HepG2 (cell line): ENCODE data around the gene SYMPK. TPM values are rescaled to one million over a fixed set of nuclear protein-coding genes. Genes with fewer than 3 reads are reported as not detected.

Source experiments
- ATAC-seq: fragments of 200-7000 bp; cut with Tn5 transposase; 3 replicates; pipeline ENCODE4 v1.9.1; 2020; ENCODE audit warnings: mild to moderate bottlenecking, moderate library complexity
- BruUV-seq: library from RNA; stranded (reverse); fragments of 400-500 nt; replicated peaks from 2 replicates; lab custom pipeline; 2021; lab: Mats Ljungman, UMichigan
- CTCF ChIA-PET: fragments of 300-600 bp; formaldehyde crosslinking; extraction: SDS; loops from one replicate; lab custom pipeline; 2021; ENCODE audit warnings: low total read pairs, inconsistent platforms, low intra/inter-chr PET ratio; lab: Yijun Ruan, JAX
- POLR2A ChIA-PET: fragments of 350-600 bp; sonication (Branson Sonifier 250); formaldehyde crosslinking; loops from one replicate; lab custom pipeline; 2020; ENCODE audit warnings: antibody characterized with exemption, inconsistent platforms; lab: Yijun Ruan, JAX
- DNase-seq: peaks from one replicate; pipeline ENCODE4 v3.0.0-alpha.2; 2015; ENCODE audit warnings: low spot score
- FAIRE-seq: peaks from 3 replicates; lab custom pipeline; 2011; peaks lifted over from hg19 to GRCh38; lab: Jason Lieb, UNC
- H2AFZ ChIP-seq: one replicate; pipeline ENCODE4 v1.6.1; 2011; ENCODE audit warnings: low read length, inconsistent platforms
- H3K27ac ChIP-seq: fragments of 300-600 bp; 3 replicates; pipeline ENCODE4 v1.8.0; 2011; ENCODE audit warnings: mixed run types, mild to moderate bottlenecking, mixed read lengths, low read length, inconsistent platforms; ENCODE audit not compliant: insufficient read depth; ENCODE audit errors: extremely low read length
- H3K27me3 ChIP-seq, 2 experiments: fragments of 200-600 bp in 1 of 2; 2 replicates in 1 of 2; 3 replicates in 1 of 2; pipeline versions ENCODE4 v1.6.0 to v1.8.0; 2011; ENCODE audit warnings: low read length in 2 of 2, mild to moderate bottlenecking in 2 of 2, moderate library complexity in 2 of 2, inconsistent platforms in 1 of 2; ENCODE audit not compliant: insufficient read depth in 2 of 2, control insufficient read depth in 1 of 2
- H3K36me3 ChIP-seq, 2 experiments: fragments of 200-600 bp in 1 of 2; replicated peaks in 1 of 2; 2 replicates in 1 of 2; 3 replicates in 1 of 2; pipeline versions ENCODE4 v1.5.1 to v1.8.0; 2011; ENCODE audit warnings: low read length in 2 of 2, inconsistent platforms in 1 of 2; ENCODE audit not compliant: insufficient read depth in 2 of 2, control insufficient read depth in 1 of 2
- H3K4me1 ChIP-seq: 2 replicates; pipeline ENCODE4 v1.5.1; 2012; ENCODE audit warnings: low read length, inconsistent platforms; ENCODE audit not compliant: insufficient read depth
- H3K4me2 ChIP-seq: 2 replicates; pipeline ENCODE4 v1.6.0; 2011; ENCODE audit warnings: low read depth, low read length, inconsistent platforms
- H3K4me3 ChIP-seq, 3 experiments: fragments of 200-600 bp in 1 of 3; sonication (generic), shearing (Covaris generic) in 1 of 3; replicated peaks in 1 of 3; 2 replicates each; pipeline ENCODE4 v1.5.1; 2011 to 2016; ENCODE audit warnings: low read length in 3 of 3, inconsistent platforms in 2 of 3, low read depth in 2 of 3, mild to moderate bottlenecking in 2 of 3, control low read depth in 1 of 3, mixed read lengths in 1 of 3; ENCODE audit not compliant: insufficient read depth in 1 of 3
- H3K79me2 ChIP-seq: one replicate; pipeline ENCODE4 v1.6.1; 2011; ENCODE audit warnings: low read length, inconsistent platforms; ENCODE audit not compliant: insufficient read depth
- H3K9ac ChIP-seq: 2 replicates; pipeline ENCODE4 v1.6.0; 2011; ENCODE audit warnings: mild to moderate bottlenecking, low read depth, low read length, inconsistent platforms; ENCODE audit not compliant: insufficient read depth
- H3K9me3 ChIP-seq: 2 replicates; pipeline ENCODE4 v1.5.1; 2012; ENCODE audit warnings: mild to moderate bottlenecking, low read length
- H4K20me1 ChIP-seq: 2 replicates; pipeline ENCODE4 v1.6.0; 2011; ENCODE audit warnings: inconsistent platforms, mild to moderate bottlenecking, low read length, moderate library complexity; ENCODE audit not compliant: insufficient read depth
- ATF7 ChIP-seq, 2 experiments: fragments of 450-650 bp in 1 of 2; sonication (generic) in 1 of 2; formaldehyde crosslinking in 1 of 2; IDR thresholded peaks; 2 replicates each; pipeline versions ENCODE4 v1.4.0 to v1.6.1; 2016 to 2020; ENCODE audit warnings: antibody characterized with exemption in 1 of 2, mild to moderate bottlenecking in 1 of 2, missing genetic modification reagents in 1 of 2
- HNRNPL ChIP-seq: fragments of 200-400 bp; formaldehyde crosslinking; IDR thresholded peaks from 2 replicates; pipeline ENCODE4 v1.6.1; 2017; ENCODE audit warnings: mild to moderate bottlenecking, low read depth, low read length
- KDM2A ChIP-seq: sonication (generic); formaldehyde crosslinking; IDR thresholded peaks from 2 replicates; pipeline ENCODE4 v1.4.0; 2020; ENCODE audit warnings: low read depth, missing genetic modification reagents, borderline replicate concordance
- MED1 ChIP-seq: sonication (generic); formaldehyde crosslinking; IDR thresholded peaks from 2 replicates; pipeline ENCODE4 v1.4.0; 2020; ENCODE audit warnings: missing genetic modification reagents
- MTA1 ChIP-seq: sonication (generic); formaldehyde crosslinking; IDR thresholded peaks from 2 replicates; pipeline ENCODE4 v1.4.0; 2020; ENCODE audit warnings: missing genetic modification reagents, mild to moderate bottlenecking, borderline replicate concordance
- SKI ChIP-seq: fragments of 450-650 bp; IDR thresholded peaks from one replicate; pipeline ENCODE4 v1.6.1; 2018; ENCODE audit warnings: mild to moderate bottlenecking; ENCODE audit not compliant: partially characterized antibody
- SUZ12 ChIP-seq: fragments of 150-350 bp; IDR thresholded peaks from 2 replicates; pipeline ENCODE4 v1.6.1; 2014; ENCODE audit warnings: low read depth, low read length
- ZC3H13 ChIP-seq: sonication (generic); formaldehyde crosslinking; IDR thresholded peaks from 2 replicates; pipeline ENCODE4 v1.8.1; 2023; ENCODE audit warnings: mild to moderate bottlenecking, missing genetic modification reagents, moderate library complexity
- ZFP90 ChIP-seq: sonication (generic); formaldehyde crosslinking; IDR thresholded peaks from 2 replicates; pipeline ENCODE4 v1.8.0; 2022; ENCODE audit warnings: missing genetic modification reagents, mild to moderate bottlenecking, inconsistent platforms, borderline replicate concordance
- ZNF12 ChIP-seq: sonication (generic); formaldehyde crosslinking; IDR thresholded peaks from 2 replicates; pipeline ENCODE4 v1.5.0; 2020; ENCODE audit warnings: missing genetic modification reagents
- ZNF510 ChIP-seq: sonication (generic); formaldehyde crosslinking; IDR thresholded peaks from 2 replicates; pipeline ENCODE4 v1.4.0; 2020; ENCODE audit warnings: low read depth, mild to moderate bottlenecking, missing genetic modification reagents
- ZNF674 ChIP-seq: sonication (generic); formaldehyde crosslinking; IDR thresholded peaks from 2 replicates; pipeline ENCODE4 v1.5.0; 2020; ENCODE audit warnings: low read depth, mild to moderate bottlenecking, missing genetic modification reagents
- WGBS: methylation state at CpG from one replicate; pipeline ENCODE4 v1.1.6; 2017; ENCODE audit warnings: low lambda C conversion rate; 5-methylcytosine and 5-hydroxymethylcytosine counted together
- in situ Hi-C: cut with HindIII; loops from 2 replicates; pipeline ENCODE4 v1.10.0; 2017; ENCODE audit warnings: low pct_unique_long_range_greater_than_20kb; ENCODE audit not compliant: extremely low pct_ligation_motif_present
- intact Hi-C: fragments of 100-400 bp; cut with micrococcal nuclease; formaldehyde crosslinking; loops from one replicate; pipeline ENCODE4 v1.10.0; 2022; ENCODE audit not compliant: unreplicated experiment
- polyA plus RNA-seq, 8 experiments: library from polyadenylated mRNA; depleted of rRNA in 3 of 8; stranded (reverse) in 7 of 8; unstranded in 1 of 8; fragments of >200 nt; fragmentation: Illumina TruSeq in 4 of 8; extraction: Trizol in 4 of 8; gene quantifications; 2 replicates each; pipeline versions ENCODE4 v1.2.1 to v1.2.3, GENCODE V29; 2011 to 2016; ENCODE audit warnings: low read depth in 4 of 8, missing spikeins in 1 of 8, mixed read lengths in 1 of 8; ENCODE audit not compliant: insufficient read depth in 1 of 8
- total RNA-seq, 5 experiments: library from RNA; depleted of rRNA; stranded (reverse); fragments of >200 nt; fragmentation: Illumina TruSeq; extraction: Trizol; gene quantifications; 2 replicates each; pipeline ENCODE4 v1.2.3, GENCODE V29; 2016; ENCODE audit warnings: low read depth in 1 of 5
- TF ChIP-seq, protein P1 (sequence below): sonication (generic); formaldehyde crosslinking; IDR thresholded peaks from 2 replicates; pipeline ENCODE4 v1.5.1; 2020; ENCODE audit warnings: missing genetic modification reagents, mild to moderate bottlenecking, borderline replicate concordance
- TF ChIP-seq, protein P2 (sequence below): sonication (generic); formaldehyde crosslinking; conservative IDR thresholded peaks from 2 replicates; pipeline ENCODE4 v1.8.1; 2023; ENCODE audit warnings: missing genetic modification reagents
- TF ChIP-seq, protein P3 (sequence below): sonication (generic); formaldehyde crosslinking; IDR thresholded peaks from 2 replicates; pipeline ENCODE4 v1.5.0; 2020; ENCODE audit warnings: mild to moderate bottlenecking, missing genetic modification reagents, moderate library complexity
- TF ChIP-seq, protein P4 (sequence below): sonication (generic); formaldehyde crosslinking; IDR thresholded peaks from 2 replicates; pipeline ENCODE4 v1.4.0; 2020; ENCODE audit warnings: missing genetic modification reagents

Gene SYMPK
- total and polyA plus RNA-seq, 2 of the 13 experiments (the other 11 are each of a cell fraction or from before 2014, with no cell fraction given), result 21.9 to 55.7 TPM

DNA sequence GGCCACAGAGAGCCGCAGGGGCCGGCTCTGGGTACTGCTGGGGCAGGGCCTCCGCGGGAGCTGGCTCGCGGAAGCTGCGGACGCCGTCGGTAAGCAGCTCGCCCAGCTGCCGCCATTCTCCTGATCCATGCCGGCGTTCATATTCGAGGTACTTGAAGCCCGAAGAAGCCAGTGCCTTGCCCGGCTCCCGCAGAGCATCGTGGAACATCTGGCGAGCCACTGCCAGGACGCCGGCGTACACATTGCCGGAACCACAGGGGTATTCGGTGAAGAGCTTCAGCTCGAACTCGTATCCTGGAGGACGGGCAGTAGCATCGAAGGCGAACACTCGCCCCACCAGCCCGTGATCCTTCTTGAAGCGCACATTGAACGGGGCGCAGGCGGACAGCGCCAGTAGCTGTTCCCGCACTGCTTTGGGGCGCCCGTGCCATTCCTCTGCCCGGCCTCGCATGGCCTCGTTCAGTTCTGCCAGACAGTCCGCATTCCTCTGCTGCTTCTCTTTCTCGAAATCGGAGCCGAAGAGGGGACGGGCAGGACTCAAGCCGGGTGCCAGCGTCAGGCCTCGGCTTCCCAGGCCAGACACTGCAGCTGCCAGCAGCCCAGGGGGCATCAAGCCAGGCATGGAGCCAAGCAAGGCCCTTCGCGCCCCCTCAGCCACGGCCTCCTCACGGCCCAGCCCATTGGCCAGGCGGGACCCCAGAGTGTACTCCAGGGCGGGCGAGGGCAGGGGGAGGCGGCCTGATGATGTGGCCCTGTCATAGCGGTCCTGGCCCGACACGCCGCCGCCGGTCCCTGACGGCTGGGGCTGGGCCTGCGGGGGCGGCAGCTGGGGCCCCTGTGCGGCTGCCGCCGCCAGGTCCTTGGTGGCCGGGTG is 22.0 kb upstream of the SYMPK start:
- Histone ChIP-seq H3K36me3 (no peaks in the 10 kb centered on the region), H3K79me2 (peaks cover 15% of the 10 kb centered on the region), H3K4me3 (peak overlapping the region; percentile 69 to 91 (median 80)), H3K27me3 (no peaks in the 10 kb centered on the region), H3K27ac (peak overlapping the region; percentile 78), H3K9me3 (no peaks in the 10 kb centered on the region), H3K9ac (peak overlapping the region; percentile 82), H4K20me1 (no peaks in the 10 kb centered on the region), H3K4me1 (peaks cover 46% of the 10 kb centered on the region), H2AFZ (no peak overlapping the region), H3K4me2 (peak overlapping the region; percentile 84)
- intact Hi-C loops (no loop called here), in situ Hi-C loops (no loop called here)
- FAIRE-seq (no peak), DNase-seq (no peak), ATAC-seq (peak; percentile 20)
- POLR2A ChIA-PET, result interaction anchor here (0.9 to 10.3 kb wide), 7 partner anchors 9 to 102 kb away, joined by 3 to 388 read pairs (median 6); partner anchors contain the start of genes DMPK, FOXA3, MYPOP and SYMPK
- CTCF ChIA-PET, result interaction anchor here (4.5 to 5.3 kb wide), 2 partner anchors 21 to 68 kb away, joined by 50 to 263 read pairs; partner anchors contain the start of genes FOXA3 and SYMPK
- no TSS peak for BruUV-seq
- WGBS, result 87% methylated on average over 44 of the region's 72 CpGs
- TF ChIP-seq, protein P1, sequence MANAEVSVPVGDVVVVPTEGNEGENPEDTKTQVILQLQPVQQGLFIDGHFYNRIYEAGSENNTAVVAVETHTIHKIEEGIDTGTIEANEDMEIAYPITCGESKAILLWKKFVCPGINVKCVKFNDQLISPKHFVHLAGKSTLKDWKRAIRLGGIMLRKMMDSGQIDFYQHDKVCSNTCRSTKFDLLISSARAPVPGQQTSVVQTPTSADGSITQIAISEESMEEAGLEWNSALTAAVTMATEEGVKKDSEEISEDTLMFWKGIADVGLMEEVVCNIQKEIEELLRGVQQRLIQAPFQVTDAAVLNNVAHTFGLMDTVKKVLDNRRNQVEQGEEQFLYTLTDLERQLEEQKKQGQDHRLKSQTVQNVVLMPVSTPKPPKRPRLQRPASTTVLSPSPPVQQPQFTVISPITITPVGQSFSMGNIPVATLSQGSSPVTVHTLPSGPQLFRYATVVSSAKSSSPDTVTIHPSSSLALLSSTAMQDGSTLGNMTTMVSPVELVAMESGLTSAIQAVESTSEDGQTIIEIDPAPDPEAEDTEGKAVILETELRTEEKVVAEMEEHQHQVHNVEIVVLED (CRISPR knock-in tag), result 0 out of 2 replicates have a peak, but pooled peaks have one; percentile 9
- no peak for TF ChIP-seq ATF7 (IDR thresholded peaks at IDR 0.05)
- TF ChIP-seq ATF7 (CRISPR knock-in tag; IDR thresholded peaks at IDR 0.05), result no peak
- TF ChIP-seq ZFP90 (CRISPR knock-in tag), result no peak
- 0 out of 2 replicates have a peak, but pooled peaks have one; percentile 32 for TF ChIP-seq KDM2A (CRISPR knock-in tag)
- TF ChIP-seq ZC3H13, result peak; percentile 90
- TF ChIP-seq, protein P2, sequence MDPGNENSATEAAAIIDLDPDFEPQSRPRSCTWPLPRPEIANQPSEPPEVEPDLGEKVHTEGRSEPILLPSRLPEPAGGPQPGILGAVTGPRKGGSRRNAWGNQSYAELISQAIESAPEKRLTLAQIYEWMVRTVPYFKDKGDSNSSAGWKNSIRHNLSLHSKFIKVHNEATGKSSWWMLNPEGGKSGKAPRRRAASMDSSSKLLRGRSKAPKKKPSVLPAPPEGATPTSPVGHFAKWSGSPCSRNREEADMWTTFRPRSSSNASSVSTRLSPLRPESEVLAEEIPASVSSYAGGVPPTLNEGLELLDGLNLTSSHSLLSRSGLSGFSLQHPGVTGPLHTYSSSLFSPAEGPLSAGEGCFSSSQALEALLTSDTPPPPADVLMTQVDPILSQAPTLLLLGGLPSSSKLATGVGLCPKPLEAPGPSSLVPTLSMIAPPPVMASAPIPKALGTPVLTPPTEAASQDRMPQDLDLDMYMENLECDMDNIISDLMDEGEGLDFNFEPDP (CRISPR knock-in tag), result 0 out of 2 replicates have a peak, but pooled peaks have one; percentile 10
- no peak for TF ChIP-seq SKI
- TF ChIP-seq, protein P3, sequence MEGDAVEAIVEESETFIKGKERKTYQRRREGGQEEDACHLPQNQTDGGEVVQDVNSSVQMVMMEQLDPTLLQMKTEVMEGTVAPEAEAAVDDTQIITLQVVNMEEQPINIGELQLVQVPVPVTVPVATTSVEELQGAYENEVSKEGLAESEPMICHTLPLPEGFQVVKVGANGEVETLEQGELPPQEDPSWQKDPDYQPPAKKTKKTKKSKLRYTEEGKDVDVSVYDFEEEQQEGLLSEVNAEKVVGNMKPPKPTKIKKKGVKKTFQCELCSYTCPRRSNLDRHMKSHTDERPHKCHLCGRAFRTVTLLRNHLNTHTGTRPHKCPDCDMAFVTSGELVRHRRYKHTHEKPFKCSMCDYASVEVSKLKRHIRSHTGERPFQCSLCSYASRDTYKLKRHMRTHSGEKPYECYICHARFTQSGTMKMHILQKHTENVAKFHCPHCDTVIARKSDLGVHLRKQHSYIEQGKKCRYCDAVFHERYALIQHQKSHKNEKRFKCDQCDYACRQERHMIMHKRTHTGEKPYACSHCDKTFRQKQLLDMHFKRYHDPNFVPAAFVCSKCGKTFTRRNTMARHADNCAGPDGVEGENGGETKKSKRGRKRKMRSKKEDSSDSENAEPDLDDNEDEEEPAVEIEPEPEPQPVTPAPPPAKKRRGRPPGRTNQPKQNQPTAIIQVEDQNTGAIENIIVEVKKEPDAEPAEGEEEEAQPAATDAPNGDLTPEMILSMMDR (CRISPR knock-in tag), result no peak; the same call in 1 of the 2 replicates
- no peak for TF ChIP-seq ZNF674 (CRISPR knock-in tag)
- no peak for TF ChIP-seq MED1 (CRISPR knock-in tag)
- no peak for TF ChIP-seq ZNF12 (CRISPR knock-in tag)
- TF ChIP-seq SUZ12, result no peak
- 0 out of 2 replicates have a peak, but pooled peaks have one; percentile 11 for TF ChIP-seq MTA1 (CRISPR knock-in tag)
- TF ChIP-seq, protein P4, sequence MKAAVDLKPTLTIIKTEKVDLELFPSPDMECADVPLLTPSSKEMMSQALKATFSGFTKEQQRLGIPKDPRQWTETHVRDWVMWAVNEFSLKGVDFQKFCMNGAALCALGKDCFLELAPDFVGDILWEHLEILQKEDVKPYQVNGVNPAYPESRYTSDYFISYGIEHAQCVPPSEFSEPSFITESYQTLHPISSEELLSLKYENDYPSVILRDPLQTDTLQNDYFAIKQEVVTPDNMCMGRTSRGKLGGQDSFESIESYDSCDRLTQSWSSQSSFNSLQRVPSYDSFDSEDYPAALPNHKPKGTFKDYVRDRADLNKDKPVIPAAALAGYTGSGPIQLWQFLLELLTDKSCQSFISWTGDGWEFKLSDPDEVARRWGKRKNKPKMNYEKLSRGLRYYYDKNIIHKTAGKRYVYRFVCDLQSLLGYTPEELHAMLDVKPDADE, result 0 out of 2 replicates have a peak, but pooled peaks have one; percentile 5
- peak; percentile 90 for TF ChIP-seq HNRNPL
- no peak for TF ChIP-seq ZNF510
